Calu3 (cell line): Measurements from ENCODE around the gene CLBA1. TPM values are rescaled to one million over a fixed set of nuclear protein-coding genes. Genes with fewer than 3 reads are reported as not detected.

Experiments used
- BruUV-seq: library from RNA; stranded (reverse); fragments of 400-500 nt; replicated peaks from 2 replicates; lab custom pipeline; 2021; lab: Mats Ljungman, UMichigan
- CTCF ChIA-PET: fragments of 300-600 bp; sonication (Branson Sonifier 250); formaldehyde crosslinking; loops from one replicate; lab custom pipeline; 2022; ENCODE audit warnings: antibody characterized with exemption; lab: Charles Lee
- DNase-seq: peaks from one replicate; pipeline ENCODE4 v3.0.0; 2022
- H3K27ac Mint-ChIP-seq: one replicate; pipeline ENCODE4 v1.8.0; 2022; ENCODE audit warnings: mixed read lengths; ENCODE audit not compliant: unreplicated experiment
- H3K27me3 Mint-ChIP-seq: one replicate; pipeline ENCODE4 v1.8.0; 2022; ENCODE audit warnings: mixed read lengths; ENCODE audit not compliant: unreplicated experiment
- H3K36me3 Mint-ChIP-seq: one replicate; pipeline ENCODE4 v1.8.0; 2022; ENCODE audit warnings: mild to moderate bottlenecking, moderate library complexity, mixed read lengths; ENCODE audit not compliant: insufficient read depth, unreplicated experiment
- H3K4me1 Mint-ChIP-seq: one replicate; pipeline ENCODE4 v1.8.0; 2022; ENCODE audit warnings: mild to moderate bottlenecking, low read depth, mixed read lengths; ENCODE audit not compliant: unreplicated experiment
- H3K4me3 Mint-ChIP-seq: one replicate; pipeline ENCODE4 v1.8.0; 2022; ENCODE audit warnings: mild to moderate bottlenecking, low read depth, moderate library complexity, mixed read lengths; ENCODE audit not compliant: unreplicated experiment
- H3K9me3 Mint-ChIP-seq: one replicate; pipeline ENCODE4 v1.8.0; 2022; ENCODE audit warnings: low read depth, mixed read lengths; ENCODE audit not compliant: unreplicated experiment
- CTCF ChIP-seq: fragments of 200-600 bp; IDR thresholded peaks from one replicate; pipeline ENCODE4 v1.8.0; 2022; ENCODE audit warnings: antibody characterized with exemption; ENCODE audit not compliant: unreplicated experiment
- intact Hi-C: fragments of 100-400 bp; cut with micrococcal nuclease; formaldehyde crosslinking; loops from one replicate; pipeline ENCODE4 v1.10.0; 2022; ENCODE audit not compliant: unreplicated experiment
- total RNA-seq: library from RNA; stranded (reverse); gene quantifications from 2 replicates; pipeline ENCODE4 v1.2.3, GENCODE V29; 2022

CLBA1 gene
- total RNA-seq, 1 experiment from 2014 or later, result 12.8 TPM

GRCh38 chr14:104992501-104992900 lies 6.9 kb downstream of the CLBA1 start:
- Mint-ChIP-seq H3K9me3 (peaks cover 2% of the 10 kb centered on the region), H3K27ac (peak overlapping the region; percentile 49), H3K27me3 (no peaks in the 10 kb centered on the region), H3K36me3 (peaks cover 54% of the 10 kb centered on the region), H3K4me3 (no peak overlapping the region), H3K4me1 (peaks cover under 1% of the 10 kb centered on the region)
- CTCF ChIA-PET, result no interaction called here
- intact Hi-C loops, result no loop called here
- no TSS peak for BruUV-seq
- no peak for TF ChIP-seq CTCF
- no peak for DNase-seq

- intact Hi-C loops, result no loop called here
- CTCF ChIA-PET, result interaction anchor here (1.6 kb wide), 1 partner anchor 93 kb away, joined by 3 read pairs; no protein-coding TSS in a partner anchor
- no TSS peak for BruUV-seq
- H3K4me3 Mint-ChIP-seq, result no peak overlapping the region
- TF ChIP-seq CTCF, result no peak
- H3K36me3 Mint-ChIP-seq, result peaks cover 57% of the 10 kb centered on the region
- no peaks in the 10 kb centered on the region for H3K4me1 Mint-ChIP-seq
- no peak for DNase-seq
- peaks cover 2% of the 10 kb centered on the region for H3K9me3 Mint-ChIP-seq
- peak overlapping the region; percentile 49 for H3K27ac Mint-ChIP-seq
- H3K27me3 Mint-ChIP-seq, result no peaks in the 10 kb centered on the region
Observed at GRCh38 chr14:104993306-104993705, 7.7 kb downstream of the CLBA1 start.

GRCh38 chr14:104993808-104994591 lies 8.4 kb downstream of the CLBA1 start:
- Mint-ChIP-seq H3K36me3 (peaks cover 57% of the 10 kb centered on the region), H3K9me3 (peaks cover 2% of the 10 kb centered on the region), H3K27ac (peak overlapping the region; percentile 21), H3K4me3 (no peak overlapping the region), H3K4me1 (no peaks in the 10 kb centered on the region), H3K27me3 (no peaks in the 10 kb centered on the region)
- no peak for TF ChIP-seq CTCF
- no peak for DNase-seq
- CTCF ChIA-PET, result interaction anchor here (0.6 to 1.6 kb wide), 2 partner anchors 21 to 93 kb away, joined by 3 read pairs; no protein-coding TSS in a partner anchor
- BruUV-seq, result no TSS peak
- intact Hi-C loops, result no loop called here

- Mint-ChIP-seq H3K27me3 (no peaks in the 10 kb centered on the region), H3K4me3 (no peak overlapping the region), H3K9me3 (peaks cover 2% of the 10 kb centered on the region), H3K4me1 (no peaks in the 10 kb centered on the region), H3K36me3 (peaks cover 59% of the 10 kb centered on the region), H3K27ac (no peak overlapping the region)
- intact Hi-C loops, result no loop called here
- BruUV-seq, result no TSS peak
- no peak for TF ChIP-seq CTCF
- no peak for DNase-seq
- CTCF ChIA-PET, result interaction anchor here (1.6 kb wide), 1 partner anchor 92 kb away, joined by 3 read pairs; no protein-coding TSS in a partner anchor
Observed at GRCh38 chr14:104994978-104995377, 9.4 kb downstream of the CLBA1 start.
